ENCODE data around the gene TM7SF2. TPM values are rescaled to one million over a fixed set of nuclear protein-coding genes. Genes with fewer than 3 reads are reported as not detected.

TM7SF2 gene
- total RNA-seq, 2 donors from 2014 or later = 22.8 to 26.8 TPM

GRCh38 chr11:65100674-65101350 is 10.9 kb upstream of the TM7SF2 start:
- Mint-ChIP-seq H3K27me3 (ENCODE audit: low read depth) (no peaks in the 10 kb centered on the region), H3K4me1 (ENCODE audit: low read depth) (peaks cover 23% of the 10 kb centered on the region), H3K9me3 (no peaks in the 10 kb centered on the region), H3K4me3 (no peak overlapping the region), H3K27ac (no peak overlapping the region), H3K36me3 (ENCODE audit: insufficient read depth in 2 of 2) (peaks cover 0 to 12% of the 10 kb centered on the region in 2 donors)
- ATAC-seq (replicated peaks in 1 of 2) = no peak
- DNase-seq = no peak

- Mint-ChIP-seq H3K27ac (no peak overlapping the region), H3K4me1 (ENCODE audit: low read depth) (peaks cover 14% of the 10 kb centered on the region), H3K4me3 (no peak overlapping the region), H3K27me3 (ENCODE audit: low read depth) (no peaks in the 10 kb centered on the region), H3K9me3 (no peaks in the 10 kb centered on the region), H3K36me3 (ENCODE audit: insufficient read depth in 2 of 2) (peaks cover 0 to 12% of the 10 kb centered on the region in 2 donors)
- DNase-seq (no peak), ATAC-seq (replicated peaks in 1 of 2) (no peak)
These were observed 9.3 kb upstream of the TM7SF2 start for GRCh38 chr11:65102142-65103095.

- Mint-ChIP-seq H3K9me3 (no peaks in the 10 kb centered on the region), H3K27me3 (ENCODE audit: low read depth) (no peaks in the 10 kb centered on the region), H3K4me3 (no peak overlapping the region), H3K4me1 (ENCODE audit: low read depth) (peaks cover 13% of the 10 kb centered on the region), H3K27ac (peak overlapping the region; percentile 74), H3K36me3 (ENCODE audit: insufficient read depth in 2 of 2) (peaks cover 0 to 12% of the 10 kb centered on the region in 2 donors)
- ATAC-seq (replicated peaks in 1 of 2) (no peak), DNase-seq (no peak)
These were observed 8.2 kb upstream of the TM7SF2 start for GRCh38 chr11:65103476-65103875.

- Mint-ChIP-seq H3K4me1 (ENCODE audit: low read depth) (peaks cover 13% of the 10 kb centered on the region), H3K27me3 (ENCODE audit: low read depth) (no peaks in the 10 kb centered on the region), H3K36me3 (ENCODE audit: insufficient read depth in 2 of 2) (peaks cover 0 to 7% of the 10 kb centered on the region in 2 donors), H3K9me3 (no peaks in the 10 kb centered on the region), H3K27ac (peak overlapping the region; percentile 56), H3K4me3 (no peak overlapping the region)
- no peak for DNase-seq
- no peak for ATAC-seq (replicated peaks in 1 of 2)
These were observed 7.0 kb upstream of the TM7SF2 start for GRCh38 chr11:65104628-65105027.

DNA sequence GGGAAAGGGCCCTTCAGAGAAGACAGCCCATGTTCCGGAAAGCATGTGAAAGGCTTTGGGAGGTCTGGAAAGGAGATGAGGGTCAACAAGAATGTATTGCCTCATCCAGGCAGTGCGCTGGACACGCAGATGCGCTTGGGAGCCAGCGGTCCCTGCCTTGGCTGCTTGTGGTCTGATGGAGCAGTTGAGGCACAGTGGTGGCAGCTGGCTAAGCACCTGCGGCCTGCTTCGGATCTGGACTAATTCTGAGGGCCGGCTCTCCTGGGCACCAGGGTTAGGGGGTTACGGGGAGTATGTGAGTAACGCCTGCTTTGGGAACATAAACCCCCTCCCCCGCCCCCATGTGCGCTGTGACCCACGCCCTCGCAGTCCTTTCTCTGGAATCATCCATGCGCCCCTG is 4.6 kb upstream of the TM7SF2 start:
- Mint-ChIP-seq H3K36me3 (ENCODE audit: insufficient read depth in 2 of 2) (peaks cover 0 to 5% of the 10 kb centered on the region in 2 donors), H3K27me3 (ENCODE audit: low read depth) (no peaks in the 10 kb centered on the region), H3K4me3 (no peak overlapping the region), H3K4me1 (ENCODE audit: low read depth) (peaks cover 34% of the 10 kb centered on the region), H3K27ac (no peak overlapping the region), H3K9me3 (no peaks in the 10 kb centered on the region)
- no peak for ATAC-seq (replicated peaks in 1 of 2)
- no peak for DNase-seq

GRCh38 chr11:65107751-65108468 is 3.8 kb upstream of the TM7SF2 start:
- H3K9me3 Mint-ChIP-seq = no peaks in the 10 kb centered on the region

DNA sequence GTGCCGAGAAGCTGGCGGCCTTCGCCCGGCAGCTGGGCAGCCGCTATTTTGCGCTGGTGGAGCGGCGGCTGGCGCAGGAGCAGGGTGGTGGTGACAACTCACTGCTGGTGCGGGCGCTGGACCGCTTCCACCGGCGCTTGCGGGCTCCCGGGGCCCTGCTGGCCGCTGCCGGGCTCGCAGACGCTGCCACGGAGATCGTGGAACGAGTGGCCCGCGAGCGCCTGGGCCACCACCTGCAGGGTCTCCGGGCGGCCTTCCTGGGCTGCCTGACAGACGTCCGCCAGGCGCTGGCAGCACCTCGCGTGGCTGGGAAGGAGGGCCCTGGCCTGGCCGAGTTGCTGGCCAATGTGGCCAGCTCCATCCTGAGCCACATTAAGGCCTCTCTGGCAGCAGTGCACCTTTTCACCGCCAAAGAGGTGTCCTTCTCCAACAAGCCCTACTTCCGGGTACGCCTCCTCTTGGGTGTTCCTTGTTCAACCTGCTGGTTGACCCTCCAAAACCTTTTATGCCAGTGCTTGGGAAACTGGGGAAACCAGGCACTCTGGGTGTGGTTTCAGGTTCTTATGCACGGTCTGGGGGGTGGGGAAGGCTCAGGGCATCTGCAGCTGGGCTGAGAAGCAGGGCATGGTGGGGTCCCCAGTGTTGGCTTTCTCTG is 3.1 kb upstream of the TM7SF2 start:
- ATAC-seq (replicated peaks in 1 of 2) = no peak
- no peaks in the 10 kb centered on the region for H3K27me3 Mint-ChIP-seq (ENCODE audit: low read depth)
- H3K9me3 Mint-ChIP-seq = no peaks in the 10 kb centered on the region

More at GRCh38 chr11:65107751-65108468, 3.8 kb upstream of the TM7SF2 start:
- no peak for DNase-seq
- Mint-ChIP-seq H3K36me3 (ENCODE audit: insufficient read depth in 2 of 2) (peaks cover 0 to 5% of the 10 kb centered on the region in 2 donors), H3K4me3 (no peak overlapping the region), H3K4me1 (ENCODE audit: low read depth) (peaks cover 36% of the 10 kb centered on the region), H3K27ac (no peak overlapping the region), H3K27me3 (ENCODE audit: low read depth) (no peaks in the 10 kb centered on the region)
- ATAC-seq (replicated peaks in 1 of 2) = no peak

GRCh38 chr11:65109231-65110198 is 2.2 kb upstream of the TM7SF2 start:
- Mint-ChIP-seq H3K27me3 (ENCODE audit: low read depth) (no peaks in the 10 kb centered on the region), H3K9me3 (no peaks in the 10 kb centered on the region), H3K27ac (peak overlapping the region; percentile 59), H3K4me1 (ENCODE audit: low read depth) (peaks cover 47% of the 10 kb centered on the region), H3K4me3 (no peak overlapping the region), H3K36me3 (ENCODE audit: insufficient read depth in 2 of 2) (peaks cover 0 to 7% of the 10 kb centered on the region in 2 donors)
- DNase-seq (no peak), ATAC-seq (replicated peaks in 1 of 2) (no peak)

More for the DNA sequence above, 3.1 kb upstream of the TM7SF2 start:
- DNase-seq = no peak
- no peak overlapping the region for H3K4me3 Mint-ChIP-seq
- peaks cover 0 to 5% of the 10 kb centered on the region in 2 donors for H3K36me3 Mint-ChIP-seq (ENCODE audit: insufficient read depth in 2 of 2)
- H3K27ac Mint-ChIP-seq = no peak overlapping the region
- H3K4me1 Mint-ChIP-seq (ENCODE audit: low read depth) = peaks cover 43% of the 10 kb centered on the region

DNA sequence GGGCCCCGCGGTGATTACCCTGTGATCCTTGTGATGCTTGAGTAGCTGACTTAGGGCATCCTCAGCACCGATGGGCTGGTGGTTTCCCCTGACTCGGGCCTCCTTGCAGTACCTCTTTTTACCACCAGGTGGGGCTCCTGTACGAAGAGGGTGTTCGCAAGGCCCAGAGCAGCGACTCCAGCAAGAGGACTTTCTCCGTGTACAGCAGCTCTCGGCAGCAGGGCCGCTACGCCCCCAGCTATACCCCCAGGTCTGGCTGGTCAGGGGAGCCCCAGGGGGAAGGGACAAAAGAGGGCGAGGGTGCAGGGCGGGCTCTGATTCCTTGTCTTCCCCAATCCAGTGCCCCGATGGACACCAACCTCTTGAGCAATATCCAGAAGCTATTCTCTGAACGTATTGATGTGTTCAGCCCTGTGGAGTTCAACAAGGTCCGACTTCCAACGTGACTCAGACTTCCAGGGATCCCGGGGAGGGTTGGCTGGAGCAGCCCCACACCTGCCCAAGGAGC is 1.3 kb upstream of the TM7SF2 start:
- DNase-seq (peak; percentile 94 to 98), ATAC-seq (replicated peaks in 1 of 2) (peak; percentile 39 to 42)
- peak overlapping the region; percentile 59 for H3K27ac Mint-ChIP-seq
- H3K4me1 Mint-ChIP-seq (ENCODE audit: low read depth) = peaks cover 42% of the 10 kb centered on the region
- no peaks in the 10 kb centered on the region for H3K9me3 Mint-ChIP-seq
- no peaks in the 10 kb centered on the region for H3K27me3 Mint-ChIP-seq (ENCODE audit: low read depth)
- peaks cover 0 to 6% of the 10 kb centered on the region in 2 donors for H3K36me3 Mint-ChIP-seq (ENCODE audit: insufficient read depth in 2 of 2)
- peak overlapping the region in 1 of 2 donors; percentile 12 for H3K4me3 Mint-ChIP-seq

- no peak for DNase-seq
- H3K4me3 Mint-ChIP-seq = peak overlapping the region; percentile 98 to 100
- no peak for ATAC-seq (replicated peaks in 1 of 2)
- H3K9me3 Mint-ChIP-seq = no peaks in the 10 kb centered on the region
- H3K4me1 Mint-ChIP-seq (ENCODE audit: low read depth) = peaks cover 48% of the 10 kb centered on the region
- peak overlapping the region; percentile 90 for H3K27ac Mint-ChIP-seq
- no peaks in the 10 kb centered on the region for H3K27me3 Mint-ChIP-seq (ENCODE audit: low read depth)
- H3K36me3 Mint-ChIP-seq (ENCODE audit: insufficient read depth in 2 of 2) = peaks cover 0 to 3% of the 10 kb centered on the region in 2 donors
These were observed 421 bp upstream of the TM7SF2 start for GRCh38 chr11:65111159-65111743.

All from activated T-cell treated with anti-CD3 and anti-CD28 coated beads, Interleukin-2, amount 50 U/mL, for 72 hours (primary cell).